OCI-LY7 (cell line): Measurements from ENCODE around the gene TMEM169.

ENCODE experiments used
- EZH2phosphoT487 ChIP-seq: fragments of 200-600 bp; sonication (generic); IDR thresholded peaks from 2 replicates; pipeline ENCODE4 v1.6.1; 2018; ENCODE audit warnings: low read depth, borderline replicate concordance, mild to moderate bottlenecking, mixed run types, antibody characterized with exemption, low read length, moderate library complexity, mixed read lengths
- TF ChIP-seq, protein P1 (sequence below): fragments of 200-600 bp; sonication (generic); conservative IDR thresholded peaks from 2 replicates; pipeline ENCODE4 v1.5.1; 2014; ENCODE audit warnings: mild to moderate bottlenecking, antibody characterized with exemption, low read length, moderate library complexity, mixed read lengths

DNA sequence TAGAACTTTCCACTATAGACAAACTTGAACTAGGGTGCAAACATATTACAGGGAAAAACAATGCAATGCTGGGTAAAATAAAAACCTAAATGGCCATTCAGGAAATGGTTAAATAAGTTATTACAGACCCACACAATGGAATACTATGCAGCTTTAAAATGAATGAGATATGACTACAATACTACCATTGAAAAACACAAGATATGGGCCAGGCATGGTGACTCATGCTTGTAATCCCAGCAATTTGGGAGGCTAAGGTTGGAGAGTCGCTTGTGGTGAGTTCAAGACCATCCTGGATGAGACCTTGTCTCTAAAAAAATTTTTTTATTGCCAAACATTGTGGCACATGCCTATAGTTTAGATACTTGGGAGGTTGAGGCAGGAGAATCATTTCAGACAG, 6.9 kb upstream of the TMEM169 start:
- TF ChIP-seq, protein P1, sequence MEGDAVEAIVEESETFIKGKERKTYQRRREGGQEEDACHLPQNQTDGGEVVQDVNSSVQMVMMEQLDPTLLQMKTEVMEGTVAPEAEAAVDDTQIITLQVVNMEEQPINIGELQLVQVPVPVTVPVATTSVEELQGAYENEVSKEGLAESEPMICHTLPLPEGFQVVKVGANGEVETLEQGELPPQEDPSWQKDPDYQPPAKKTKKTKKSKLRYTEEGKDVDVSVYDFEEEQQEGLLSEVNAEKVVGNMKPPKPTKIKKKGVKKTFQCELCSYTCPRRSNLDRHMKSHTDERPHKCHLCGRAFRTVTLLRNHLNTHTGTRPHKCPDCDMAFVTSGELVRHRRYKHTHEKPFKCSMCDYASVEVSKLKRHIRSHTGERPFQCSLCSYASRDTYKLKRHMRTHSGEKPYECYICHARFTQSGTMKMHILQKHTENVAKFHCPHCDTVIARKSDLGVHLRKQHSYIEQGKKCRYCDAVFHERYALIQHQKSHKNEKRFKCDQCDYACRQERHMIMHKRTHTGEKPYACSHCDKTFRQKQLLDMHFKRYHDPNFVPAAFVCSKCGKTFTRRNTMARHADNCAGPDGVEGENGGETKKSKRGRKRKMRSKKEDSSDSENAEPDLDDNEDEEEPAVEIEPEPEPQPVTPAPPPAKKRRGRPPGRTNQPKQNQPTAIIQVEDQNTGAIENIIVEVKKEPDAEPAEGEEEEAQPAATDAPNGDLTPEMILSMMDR = no peak
- no peak for TF ChIP-seq EZH2phosphoT487
